Dermis blood vessel endothelial cell (primary cell): ENCODE results near the gene TLL2. TPM values are rescaled to one million over a fixed set of nuclear protein-coding genes. Genes with fewer than 3 reads are reported as not detected.

ENCODE experiments used
- DNase-seq: peaks from one replicate; pipeline ENCODE4 v3.0.0; 2010
- total RNA-seq: library from RNA; depleted of rRNA; stranded (reverse); fragments of >200 nt; gene quantifications from 2 replicates; pipeline ENCODE4 v1.2.3, GENCODE V29; 2014

TLL2 gene
- total RNA-seq, 1 donor from 2014 or later: 0.17 TPM

DNA sequence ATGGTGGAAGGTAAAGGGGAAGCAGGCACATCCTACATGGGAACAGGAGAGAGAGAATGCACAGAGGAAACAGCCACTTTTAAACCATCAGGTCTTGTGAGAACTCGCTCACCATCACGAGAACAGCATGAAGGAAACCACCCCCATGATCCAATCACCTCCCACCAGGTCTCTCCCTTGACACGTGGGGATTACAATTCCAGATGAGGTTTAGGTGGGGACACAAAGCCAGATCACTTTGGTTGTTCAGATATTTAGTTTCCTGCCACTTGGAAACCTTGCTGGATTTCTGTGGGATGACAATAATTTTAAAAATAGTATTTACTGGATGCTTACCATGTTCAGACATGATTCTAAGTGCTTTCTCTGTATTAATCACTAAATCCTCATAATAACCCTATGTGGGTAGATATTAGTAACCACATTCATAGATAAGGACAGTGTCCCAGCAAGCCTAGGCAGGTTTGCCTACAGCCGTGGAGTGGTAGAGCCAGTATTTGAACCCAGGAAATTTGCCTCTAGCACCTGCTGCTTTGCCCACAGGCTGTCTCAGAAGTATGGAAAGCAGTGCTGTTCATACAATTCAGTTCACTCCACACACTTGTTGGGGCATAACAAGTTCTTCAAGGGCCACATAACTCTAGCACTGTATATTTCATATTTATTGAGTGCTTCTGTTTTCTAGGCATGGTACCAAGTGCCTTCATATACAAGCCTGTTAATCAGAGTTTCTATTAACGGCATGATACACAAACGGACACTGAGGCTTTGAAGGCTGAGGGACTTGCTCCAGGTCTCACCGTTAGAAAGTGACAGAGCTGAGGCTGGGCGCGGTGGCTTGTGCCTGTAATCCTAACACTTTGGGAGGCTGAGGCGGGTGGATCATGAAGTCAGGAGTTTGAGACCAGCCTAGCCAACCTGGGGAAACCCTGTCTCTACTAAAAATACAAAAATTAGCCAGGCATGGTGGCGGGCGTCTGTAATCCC is 8.3 kb downstream of the TLL2 start:
- no peak for DNase-seq

GRCh38 chr10:96502561-96503282 is 11.0 kb downstream of the TLL2 start:
- DNase-seq: no peak

DNA sequence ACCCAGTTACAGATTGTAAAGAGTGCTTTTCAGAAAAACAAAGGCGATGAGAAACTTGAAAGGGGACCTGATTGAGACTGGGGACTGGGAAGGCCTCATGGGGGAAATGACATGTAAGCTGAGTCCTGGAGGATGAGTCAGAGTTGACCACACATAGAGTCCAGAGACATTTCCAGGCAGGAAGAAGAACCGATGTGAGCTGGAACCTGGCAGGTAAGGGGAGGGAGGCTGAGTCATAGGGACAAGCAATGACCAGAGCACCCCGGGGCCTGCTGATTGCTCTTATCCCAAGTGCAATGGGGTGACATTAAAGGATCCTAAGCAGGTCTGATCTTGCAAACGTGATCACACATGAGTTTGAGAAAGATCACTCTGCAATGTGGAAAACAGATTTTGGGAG is 11.7 kb downstream of the TLL2 start:
- DNase-seq: no peak

DNA sequence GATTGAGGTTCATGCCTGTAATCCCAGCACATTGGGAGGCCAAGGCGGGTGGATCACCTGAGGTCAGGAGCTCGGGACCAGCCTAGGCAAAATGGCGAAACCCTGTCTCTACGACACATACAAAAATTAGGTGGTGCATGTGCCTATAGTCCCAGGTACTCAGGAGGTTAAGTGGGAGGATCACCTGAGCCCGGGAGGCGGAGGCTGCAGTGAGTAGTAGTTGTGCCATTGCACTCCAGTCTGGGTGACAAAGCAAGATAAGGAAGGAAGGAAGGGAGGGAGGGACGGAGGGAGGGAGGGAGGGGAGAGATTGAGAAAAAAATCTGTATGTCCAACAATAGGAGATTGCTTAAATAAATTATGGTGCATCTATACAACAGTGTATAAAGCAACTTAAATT is 13.2 kb downstream of the TLL2 start:
- no peak for DNase-seq

DNA sequence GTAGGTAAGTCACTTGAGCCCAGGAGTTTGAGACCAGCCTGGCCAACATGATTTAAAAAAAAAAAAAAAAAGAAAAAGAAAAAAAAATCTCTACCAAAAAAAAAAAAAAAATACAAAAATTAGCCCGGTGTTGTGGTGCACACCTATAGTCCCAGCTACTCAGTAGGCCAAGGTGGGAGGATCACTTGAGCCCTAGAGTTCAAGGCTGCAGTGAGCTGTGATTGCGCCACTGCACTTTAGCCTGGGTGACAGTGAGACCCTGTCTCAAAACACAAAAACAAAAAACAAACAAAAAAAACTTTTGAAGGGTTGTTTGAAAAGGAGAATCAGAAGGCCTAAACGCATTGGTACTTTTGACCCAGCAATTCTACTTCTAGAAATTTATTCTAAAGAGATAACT is 13.7 kb downstream of the TLL2 start:
- DNase-seq: no peak

DNA sequence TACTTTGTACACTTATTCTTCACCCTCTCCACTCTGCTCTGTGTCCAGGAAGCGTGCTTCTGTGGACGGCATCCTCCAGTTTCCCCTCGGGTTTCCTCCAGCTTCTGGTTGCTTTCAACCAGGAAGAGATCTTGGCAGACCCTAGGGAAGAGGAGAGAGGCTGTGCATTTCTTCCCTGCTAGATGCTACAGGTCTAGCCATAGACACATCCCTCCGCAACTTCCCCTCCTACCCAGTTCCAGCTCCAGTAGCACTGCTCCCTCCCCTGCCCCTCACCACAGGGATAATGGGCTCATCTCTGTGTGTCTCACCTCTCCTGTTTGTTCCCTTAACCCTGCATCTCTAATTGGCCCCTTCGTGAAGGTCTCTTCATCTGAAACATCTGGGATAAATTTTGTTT is 16.3 kb downstream of the TLL2 start:
- no peak for DNase-seq

DNA sequence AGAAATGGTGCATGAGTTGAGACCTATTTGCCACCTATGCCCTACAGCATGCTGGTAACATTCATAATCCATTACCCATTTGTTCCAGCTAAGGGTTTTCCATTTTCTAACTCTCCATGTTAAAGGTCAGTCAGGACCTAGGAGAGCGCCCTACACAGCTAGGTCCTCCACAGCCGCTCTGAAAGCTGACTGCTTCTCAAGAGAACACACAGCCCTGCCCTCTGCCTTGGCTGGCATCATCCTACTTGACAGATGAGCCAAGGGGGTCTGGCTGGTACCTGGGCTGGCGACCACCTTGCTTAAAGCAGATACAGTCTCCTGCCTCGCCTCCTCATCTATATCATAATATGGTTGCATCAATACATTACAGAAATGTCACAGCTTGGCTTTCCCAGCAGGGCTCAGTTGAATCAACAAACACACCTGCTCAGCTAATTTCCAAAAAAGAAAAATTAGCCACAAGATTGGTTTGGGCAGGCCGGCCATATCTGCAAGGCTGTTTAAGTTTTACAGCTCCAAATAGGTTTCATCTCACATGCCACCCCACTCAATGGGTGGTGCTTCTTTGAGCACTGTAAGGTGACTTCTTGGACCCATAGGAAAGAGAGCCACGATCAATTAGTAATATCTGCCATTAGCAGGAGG is 17.3 kb downstream of the TLL2 start:
- DNase-seq: peak; percentile 58

DNA sequence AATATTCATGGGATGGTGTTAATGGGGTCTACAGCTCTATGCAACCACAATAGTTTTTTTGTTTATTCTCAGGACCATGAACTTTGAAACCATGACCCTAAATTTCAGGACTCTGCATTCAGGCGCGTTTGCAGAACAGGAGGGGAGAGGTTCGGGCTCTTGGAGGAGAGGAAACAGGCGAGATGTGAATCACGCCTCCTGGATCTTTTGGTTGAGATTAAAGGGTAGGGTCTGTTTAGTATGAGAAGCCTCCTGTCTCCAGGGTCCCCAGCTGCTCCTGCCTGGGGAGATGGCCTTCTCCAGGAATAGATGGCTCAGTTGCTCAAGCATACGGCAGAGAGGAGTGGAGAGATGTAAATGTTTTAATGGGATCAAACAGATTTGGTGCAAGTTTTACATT is 18.2 kb downstream of the TLL2 start:
- DNase-seq: no peak

DNA sequence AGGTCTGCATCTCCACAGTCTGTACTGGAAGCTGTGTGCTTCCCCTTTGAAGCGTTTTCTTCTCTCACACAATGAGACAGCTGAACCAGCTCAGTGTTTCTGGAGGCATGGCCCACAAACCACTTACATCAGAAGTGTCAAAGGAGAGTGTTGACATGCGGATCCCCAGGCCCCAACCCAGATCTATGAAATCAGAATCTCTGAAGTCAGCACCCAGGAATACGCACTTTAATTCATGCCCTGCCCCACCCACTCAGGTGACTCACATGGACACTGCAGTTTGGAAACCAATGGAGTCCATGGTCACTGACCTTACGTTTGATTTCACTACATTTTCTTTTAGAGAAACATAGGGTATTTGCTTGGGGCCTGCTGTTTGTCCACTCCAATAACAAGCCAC is 19.0 kb downstream of the TLL2 start:
- no peak for DNase-seq

GRCh38 chr10:96493871-96494525 is 19.7 kb downstream of the TLL2 start:
- DNase-seq: no peak

GRCh38 chr10:96493254-96493653 is 20.5 kb downstream of the TLL2 start:
- no peak for DNase-seq

GRCh38 chr10:96491303-96491702 is 22.4 kb downstream of the TLL2 start:
- DNase-seq: peak; percentile 7

GRCh38 chr10:96488161-96488935 is 25.4 kb downstream of the TLL2 start:
- no peak for DNase-seq

DNA sequence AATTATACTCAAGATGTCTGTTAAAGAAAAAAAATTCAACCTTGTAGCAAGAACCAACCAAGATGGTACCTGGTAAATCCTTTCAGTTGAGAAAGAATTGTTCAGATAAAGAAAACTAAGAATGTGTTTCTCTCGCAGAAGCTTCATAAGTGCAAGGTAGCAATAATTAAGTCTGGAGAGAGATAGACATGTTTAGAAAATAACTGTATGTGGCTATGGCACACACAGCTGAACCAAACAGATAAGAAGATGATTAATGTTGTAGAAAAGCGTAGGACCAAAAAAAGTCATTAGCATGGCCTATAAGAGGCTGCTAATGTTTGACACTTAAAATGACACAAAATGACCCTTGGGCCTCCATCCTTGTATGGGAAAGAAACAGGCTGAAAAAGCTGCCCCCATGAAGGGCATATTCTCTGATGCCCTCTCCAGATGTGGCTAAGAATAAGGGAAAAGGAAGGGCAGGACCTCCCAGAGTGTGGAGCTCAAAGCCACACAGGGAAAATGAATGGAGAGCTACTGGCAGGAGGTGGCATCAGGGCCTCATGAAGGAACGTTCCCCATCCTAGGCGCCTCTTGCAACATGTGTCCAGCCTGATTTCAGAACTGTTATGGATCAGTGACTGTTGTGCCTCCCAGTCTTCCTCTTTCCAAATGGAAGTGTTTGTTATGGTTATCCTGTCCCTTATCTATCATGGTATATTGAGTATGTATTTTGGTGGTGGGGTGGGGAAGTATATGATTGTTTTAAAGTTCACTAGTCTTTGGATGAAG is 30.7 kb downstream of the TLL2 start:
- DNase-seq: no peak

GRCh38 chr10:96478355-96478754 is 35.4 kb downstream of the TLL2 start:
- no peak for DNase-seq

- DNase-seq: no peak
These were observed 39.9 kb downstream of the TLL2 start for GRCh38 chr10:96473866-96474265.

GRCh38 chr10:96470116-96470743 is 43.5 kb downstream of the TLL2 start:
- peak; percentile 59 for DNase-seq

GRCh38 chr10:96468845-96469244 is 44.9 kb downstream of the TLL2 start:
- DNase-seq: no peak

DNA sequence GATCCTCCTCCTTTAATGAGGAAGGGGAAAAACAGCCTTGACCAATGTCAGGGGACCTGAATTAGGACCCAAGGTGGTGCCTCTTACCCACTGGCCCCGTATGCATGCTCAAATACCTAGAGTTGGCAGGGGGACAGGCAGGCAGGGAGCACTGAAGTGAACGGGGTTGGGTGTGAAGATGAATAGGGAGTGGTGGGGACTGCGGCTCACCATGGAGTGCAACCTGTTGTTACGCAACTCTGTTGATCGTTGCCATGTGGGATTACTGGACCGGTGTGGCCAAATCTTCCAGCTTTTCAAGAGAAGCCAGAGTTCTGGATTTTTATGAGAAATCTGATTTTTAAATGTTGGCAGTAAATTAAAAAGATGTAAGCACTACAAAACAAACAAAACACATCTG is 48.1 kb downstream of the TLL2 start:
- DNase-seq: no peak

- DNase-seq: no peak
These were observed 50.2 kb downstream of the TLL2 start for GRCh38 chr10:96463562-96463961.
